ENCODE measurements around the gene ZBED2. TPM values are rescaled to one million over a fixed set of nuclear protein-coding genes. Genes with fewer than 3 reads are reported as not detected.

The ZBED2 gene
- total and polyA plus RNA-seq, 2 of the 8 experiments (the other 6 are each of a cell fraction or from before 2014, with no cell fraction given): not detected

GRCh38 chr3:111627092-111627491 is 31.9 kb upstream of the ZBED2 start:
- Histone ChIP-seq H3K18ac (ENCODE audit: extremely low read depth, low read length) (no peak overlapping the region), H3K56ac (replicated peaks; ENCODE audit: insufficient read length, low read depth, low read length) (no peak overlapping the region), H2AFZ (ENCODE audit: low read length) (no peak overlapping the region), H4K5ac (ENCODE audit: insufficient read length, low read depth, low read length) (no peak overlapping the region), H2BK20ac (ENCODE audit: low read length) (no peak overlapping the region), H3K9ac (replicated peaks in 1 of 4; ENCODE audit: extremely low read depth in 1 of 4, low read depth in 3 of 4, low read length in 3 of 4) (no peak overlapping the region), H3K9me3 (ENCODE audit: insufficient read depth in 2 of 2, low read depth in 1 of 2, low read length in 1 of 2) (peaks cover 0 to 3% of the 10 kb centered on the region in 2 experiments; a peak in 1 of 4 replicates), H2BK5ac (ENCODE audit: low read depth, low read length) (no peak overlapping the region), H2BK15ac (ENCODE audit: low read length) (no peak overlapping the region), H2BK120ac (replicated peaks; ENCODE audit: low read depth, low read length) (no peak overlapping the region), H3K27ac (ENCODE audit: low read depth, low read length) (no peak overlapping the region), H4K20me1 (replicated peaks in 1 of 2; ENCODE audit: control insufficient read depth in 1 of 2, insufficient read depth in 2 of 2, low read length in 2 of 2) (no peaks in the 10 kb centered on the region), H3K4me1 (replicated peaks in 1 of 4; ENCODE audit: control insufficient read depth in 3 of 4, insufficient read depth in 4 of 4, low read length in 3 of 4) (no peaks in the 10 kb centered on the region), H3K23me2 (ENCODE audit: low read depth, low read length) (no peaks in the 10 kb centered on the region), H2AK5ac (ENCODE audit: low read depth, low read length) (no peak overlapping the region), H3K4me3 (ENCODE audit: extremely low read depth in 1 of 4, insufficient read depth in 2 of 4, low read depth in 3 of 4, low read length in 4 of 4) (no peak overlapping the region), H3K27me3 (replicated peaks in 1 of 4; ENCODE audit: control insufficient read depth in 3 of 4, extremely low read depth in 1 of 4, insufficient read depth in 3 of 4, low read length in 3 of 4) (no peaks in the 10 kb centered on the region), H3K36me3 (ENCODE audit: control insufficient read depth in 2 of 4, insufficient read depth in 4 of 4, low read length in 3 of 4) (no peaks in the 10 kb centered on the region), H4K8ac (ENCODE audit: extremely low read depth, insufficient read depth, low read length) (no peak overlapping the region), H3K14ac (ENCODE audit: insufficient read length) (no peak overlapping the region), H3K4ac (replicated peaks; ENCODE audit: insufficient read length, low read depth, low read length) (no peak overlapping the region), H3K79me2 (ENCODE audit: control insufficient read depth in 1 of 2, insufficient read depth in 2 of 2, low read length in 2 of 2) (no peaks in the 10 kb centered on the region), H2BK12ac (ENCODE audit: low read depth, low read length) (no peak overlapping the region), H3K23ac (ENCODE audit: insufficient read length) (no peak overlapping the region), H3K4me2 (ENCODE audit: insufficient read depth in 1 of 2, low read depth in 2 of 2, low read length in 2 of 2) (no peak overlapping the region), H4K91ac (replicated peaks; ENCODE audit: insufficient read length, low read length) (no peak overlapping the region), H3K79me1 (ENCODE audit: low read depth, low read length) (no peaks in the 10 kb centered on the region)
- DNase-seq (ENCODE audit: low read depth in 1 of 2, low spot score in 2 of 2) (no peak), FAIRE-seq (no peak)
- TF ChIP-seq TEAD4 (IDR thresholded peaks at IDR 0.05; ENCODE audit: low read depth, low read length) (no peak), RAD21 (IDR thresholded peaks at IDR 0.05 in 1 of 2, conservative IDR thresholded peaks at IDR 0.05 in 1 of 2; ENCODE audit: low read depth in 2 of 2, low read length in 2 of 2) (no peak), CBX8 (IDR thresholded peaks at IDR 0.05; ENCODE audit: borderline replicate concordance, low read depth, low read length) (no peak), HDAC6 (IDR thresholded peaks at IDR 0.05; ENCODE audit: low read depth, low read length) (no peak), SIX5 (IDR thresholded peaks at IDR 0.05; ENCODE audit: low read depth, low read length) (no peak), CREB1 (IDR thresholded peaks at IDR 0.05) (no peak)
- POLR2A ChIA-PET (ENCODE audit: partially characterized antibody): no interaction called here
- 86% methylated on average over 2 of the region's 2 CpGs; no CpG with 5 or more reads in 1 of the 2 experiments for WGBS, 2 experiments (ENCODE audit: extremely low coverage in 1 of 2, insufficient coverage in 1 of 2, insufficient read length in 1 of 2, insufficient replicate concordance in 2 of 2, low coverage in 1 of 2, low lambda C conversion rate in 2 of 2, missing lambda C conversion rate in 1 of 2)
- CTCF ChIA-PET (ENCODE audit: partially characterized antibody): interaction anchor here (1.1 to 1.2 kb wide), 2 partner anchors 9 to 45 kb away, joined by 3 read pairs; no protein-coding TSS in a partner anchor

Data from H1 (cell line).